AG04450 (cell line): Measurements from ENCODE around the gene PRKG1. TPM values are rescaled to one million over a fixed set of nuclear protein-coding genes. Genes with fewer than 3 reads are reported as not detected.

ENCODE experiments used
- CTCF ChIA-PET: fragments of 300-600, 350-600 bp; formaldehyde crosslinking; extraction: SDS; loops from one replicate; lab custom pipeline; 2022; ENCODE audit warnings: antibody characterized with exemption, inconsistent platforms; lab: Charles Lee
- POLR2A ChIA-PET: fragments of 350-600 bp; formaldehyde crosslinking; extraction: SDS; loops from one replicate; lab custom pipeline; 2021; ENCODE audit warnings: antibody characterized with exemption, inconsistent platforms; lab: Yijun Ruan, JAX
- DNase-seq: peaks from one replicate; pipeline ENCODE4 v3.0.0-alpha.2; 2011; ENCODE audit warnings: low read depth, low spot score
- H3K27ac ChIP-seq: one replicate; pipeline ENCODE4 v1.5.1; 2012; ENCODE audit warnings: low read depth, low read length, control low read depth
- H3K27me3 ChIP-seq: one replicate; pipeline ENCODE4 v1.6.0; 2012; ENCODE audit warnings: low read length; ENCODE audit not compliant: control insufficient read depth, insufficient read depth
- H3K4me3 ChIP-seq: 2 replicates; pipeline ENCODE4 v1.5.1; 2011; ENCODE audit warnings: mild to moderate bottlenecking, low read depth, low read length, control low read depth
- H3K9me3 ChIP-seq: 2 replicates; pipeline ENCODE4 v1.5.1; 2012; ENCODE audit warnings: low read length; ENCODE audit not compliant: control insufficient read depth, insufficient read depth
- CTCF ChIP-seq: IDR thresholded peaks from 2 replicates; pipeline ENCODE4 v1.5.1; 2011; ENCODE audit warnings: low read depth, low read length, control low read depth, inconsistent platforms
- polyA plus RNA-seq: library from polyadenylated mRNA; depleted of rRNA; stranded (reverse); fragments of >200 nt; gene quantifications from 2 replicates; pipeline ENCODE4 v1.2.3, GENCODE V29; 2011

Gene PRKG1
- polyA plus RNA-seq, 1 experiment = 19.0 TPM

GRCh38 chr10:51524041-51524440 lies 449.8 kb downstream of the PRKG1 start:
- TF ChIP-seq CTCF = no peak
- Histone ChIP-seq H3K27ac (no peak overlapping the region), H3K27me3 (no peaks in the 10 kb centered on the region), H3K9me3 (no peaks in the 10 kb centered on the region), H3K4me3 (no peak overlapping the region)
- ChIA-PET POLR2A (no interaction called here), CTCF (interaction anchor here (1.4 kb wide), 1 partner anchor 460 kb away, joined by 3 read pairs; no protein-coding TSS in a partner anchor)
- DNase-seq = peak; percentile 11

DNA sequence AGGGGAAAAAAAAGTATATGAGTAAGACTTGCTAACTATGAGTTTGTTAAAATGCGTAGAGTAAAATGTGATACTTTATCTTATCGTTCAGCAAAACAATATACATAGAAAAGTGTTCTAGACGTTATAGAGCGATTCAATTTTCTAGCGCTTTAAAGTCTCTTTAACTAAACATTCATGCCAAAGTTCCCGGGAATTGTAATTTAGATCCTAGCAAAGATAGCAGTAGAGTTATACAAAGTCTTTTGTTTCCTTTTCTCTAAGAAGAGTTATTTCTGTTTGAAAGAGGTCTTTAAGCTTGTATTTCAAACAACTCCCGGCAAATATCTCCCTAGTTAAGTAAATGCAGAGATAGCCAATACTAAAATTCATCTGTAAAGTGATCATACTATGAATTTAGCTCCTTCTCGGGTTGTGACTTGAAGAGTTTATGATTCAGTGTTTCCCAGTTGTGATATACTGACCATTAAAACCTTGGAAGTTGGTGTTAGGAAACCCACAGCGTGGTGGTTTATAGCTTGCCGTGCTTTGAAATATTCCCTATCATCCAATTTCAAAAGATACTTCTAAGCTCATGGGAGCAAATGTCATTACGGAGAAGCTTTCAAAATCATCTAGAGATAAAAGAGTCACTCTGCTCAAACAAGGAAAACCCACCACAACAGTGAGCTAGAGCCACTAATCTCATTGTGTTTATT lies 453.4 kb downstream of the PRKG1 start:
- no peaks in the 10 kb centered on the region for H3K9me3 ChIP-seq

DNA sequence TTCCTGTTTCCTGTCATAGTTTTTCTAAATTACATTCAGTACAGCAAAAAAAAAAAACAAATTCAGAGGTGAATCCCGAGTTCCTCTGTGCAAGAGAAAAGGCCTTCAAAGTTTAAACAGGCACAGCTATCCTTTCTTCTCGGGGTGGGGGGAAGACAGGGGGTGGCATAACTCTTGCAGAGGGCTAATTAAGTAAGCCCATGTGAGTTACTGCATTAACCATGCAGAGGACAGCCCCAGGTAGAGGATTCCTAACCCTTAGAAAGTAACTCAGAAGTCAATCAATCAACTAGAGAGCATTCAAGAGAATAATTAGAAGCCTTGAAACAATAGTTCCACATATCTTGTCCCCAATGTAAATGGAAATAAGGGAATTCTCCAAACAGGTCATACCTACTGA lies 454.2 kb downstream of the PRKG1 start:
- no peak overlapping the region for H3K4me3 ChIP-seq
- no peaks in the 10 kb centered on the region for H3K27me3 ChIP-seq
- no peak for DNase-seq
- no peak for TF ChIP-seq CTCF
- ChIA-PET CTCF (no interaction called here), POLR2A (no interaction called here)
- no peaks in the 10 kb centered on the region for H3K9me3 ChIP-seq
- H3K27ac ChIP-seq = no peak overlapping the region

More for the DNA sequence above, 453.4 kb downstream of the PRKG1 start:
- ChIA-PET CTCF (interaction anchor here (0.8 to 1.5 kb wide), 2 partner anchors 106 to 464 kb away, joined by 3 read pairs; no protein-coding TSS in a partner anchor), POLR2A (no interaction called here)
- Histone ChIP-seq H3K27me3 (no peaks in the 10 kb centered on the region), H3K4me3 (no peak overlapping the region), H3K27ac (no peak overlapping the region)
- no peak for DNase-seq
- no peak for TF ChIP-seq CTCF

- POLR2A ChIA-PET = no interaction called here
- Histone ChIP-seq H3K27me3 (no peaks in the 10 kb centered on the region), H3K4me3 (no peak overlapping the region), H3K27ac (no peak overlapping the region), H3K9me3 (no peaks in the 10 kb centered on the region)
- DNase-seq = no peak
- CTCF ChIA-PET = no interaction called here
- no peak for TF ChIP-seq CTCF
Observed at GRCh38 chr10:51530541-51530940, 456.3 kb downstream of the PRKG1 start.

DNA sequence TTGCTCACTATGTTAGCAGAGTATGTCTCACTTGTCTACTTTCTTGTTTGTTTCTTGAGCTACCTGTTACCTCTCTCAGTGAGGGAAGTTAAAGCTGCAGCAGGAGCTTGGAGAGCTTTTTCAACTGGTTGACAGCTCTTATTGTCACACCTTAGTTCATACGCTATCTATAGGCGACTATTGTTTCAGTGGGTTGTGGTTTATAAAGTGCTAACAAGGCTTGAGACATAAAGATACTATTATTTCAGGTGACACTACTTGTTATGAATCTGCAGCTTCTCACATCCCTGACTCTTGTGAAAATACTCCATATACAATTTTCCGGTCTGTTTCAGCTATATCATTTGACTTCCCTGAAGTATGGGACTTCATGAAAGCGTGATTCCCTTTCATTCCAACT lies 457.8 kb downstream of the PRKG1 start:
- H3K27ac ChIP-seq = no peak overlapping the region
- POLR2A ChIA-PET = interaction anchor here (0.9 kb wide), 1 partner anchor 32 kb away, joined by 12 read pairs; no protein-coding TSS in a partner anchor
- H3K9me3 ChIP-seq = no peaks in the 10 kb centered on the region
- H3K4me3 ChIP-seq = no peak overlapping the region
- no peak for DNase-seq
- CTCF ChIA-PET = interaction anchor here (0.6 kb wide), 1 partner anchor 461 kb away, joined by 6 read pairs; no protein-coding TSS in a partner anchor
- H3K27me3 ChIP-seq = no peaks in the 10 kb centered on the region
- TF ChIP-seq CTCF = no peak
